NCI-H774 (cell line): ENCODE measurements around the gene PRG2.

Source experiments
- DNase-seq: peaks from one replicate; lab custom pipeline; 2025; lab: John Stamatoyannopoulos, UW

The PRG2 gene

DNA sequence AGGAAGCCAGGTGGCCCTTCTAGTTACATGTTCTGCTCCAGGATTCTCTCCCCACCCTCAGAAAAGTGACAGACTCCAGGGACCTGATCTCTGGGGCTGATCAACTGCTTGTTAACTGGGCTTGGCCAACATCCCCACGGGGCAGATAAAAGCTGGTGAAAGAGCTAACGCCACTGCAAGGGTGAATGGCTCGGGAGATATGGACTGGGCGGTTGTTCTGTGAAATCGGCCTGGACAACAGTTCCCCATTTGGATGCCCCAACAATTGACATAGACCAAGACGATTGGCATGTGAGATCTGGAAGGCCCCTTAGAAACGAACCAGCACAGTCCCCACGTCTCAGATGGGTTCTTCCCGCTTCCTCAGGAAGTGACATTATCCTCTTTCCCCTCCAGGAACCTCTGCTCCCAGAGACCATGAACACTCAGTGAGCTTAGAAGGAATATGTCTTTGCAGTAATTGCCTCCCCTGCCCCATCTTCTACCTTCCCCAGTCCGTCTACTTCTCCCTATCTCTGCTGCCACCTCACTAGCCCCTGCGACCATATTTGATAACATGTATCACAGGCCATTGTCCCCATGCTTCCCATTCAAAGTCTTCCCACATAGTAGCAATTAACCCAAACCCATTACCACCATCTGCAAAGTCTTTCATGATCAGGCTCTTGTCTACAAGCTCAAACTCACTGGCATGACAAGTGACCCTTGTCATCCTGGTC, 5.6 kb upstream of the PRG2 start:
- DNase-seq: no peak

GRCh38 chr11:57394203-57394965, 3.9 kb upstream of the PRG2 start:
- DNase-seq: no peak

GRCh38 chr11:57392763-57393105, 2.3 kb upstream of the PRG2 start:
- DNase-seq: no peak

DNA sequence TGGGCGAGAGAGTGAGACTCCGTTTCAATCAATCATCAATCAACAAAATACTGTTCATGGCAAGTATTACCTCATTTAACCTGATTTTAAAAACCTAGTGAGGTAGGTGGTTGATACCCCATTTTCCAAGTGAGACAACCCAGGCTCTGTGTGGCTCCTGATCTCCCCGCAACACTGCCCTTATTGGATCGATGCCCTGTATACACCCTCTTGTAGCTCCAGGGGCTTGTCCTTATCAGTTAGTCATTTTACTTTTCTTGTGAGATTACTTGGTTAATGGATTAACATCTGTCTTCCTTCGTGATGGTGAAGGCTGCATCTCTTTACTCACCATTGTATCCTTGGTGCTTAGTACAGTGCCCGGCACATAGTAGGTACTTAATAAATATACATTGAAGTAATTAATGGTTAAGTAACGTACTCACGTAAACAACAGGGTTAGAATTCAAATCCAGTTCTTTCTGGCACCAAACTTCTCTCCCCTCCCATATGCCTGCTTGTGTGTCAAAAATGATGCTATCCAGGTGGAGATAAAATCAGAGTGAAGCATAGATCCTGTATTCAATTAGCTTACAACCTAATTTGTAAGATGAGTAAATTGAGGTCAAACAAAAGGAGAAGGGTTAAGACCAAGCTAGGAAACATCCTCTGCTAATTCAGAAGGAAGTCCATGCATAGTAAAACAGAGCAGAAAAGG, 1.8 kb upstream of the PRG2 start:
- DNase-seq: no peak

DNA sequence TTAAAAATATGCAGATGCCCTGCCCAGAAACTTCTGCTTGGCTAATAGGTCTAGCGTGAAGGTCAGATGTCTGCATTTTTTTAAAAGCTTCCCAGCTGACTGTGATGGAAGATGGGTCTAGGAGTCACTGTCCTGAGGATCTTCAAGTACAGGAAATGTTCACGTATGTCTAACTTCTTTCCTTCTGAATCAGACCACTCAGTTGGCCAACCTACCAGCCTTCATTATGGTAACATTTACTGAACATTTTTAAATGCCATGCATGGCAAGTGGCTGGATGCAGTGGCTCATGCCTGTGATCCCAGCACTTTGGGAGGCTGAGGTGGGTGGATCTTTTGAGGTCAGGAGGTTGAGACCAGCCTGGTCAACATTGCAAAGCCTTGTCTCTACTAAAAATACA, 1.1 kb upstream of the PRG2 start:
- no peak for DNase-seq

- DNase-seq: no peak
These were observed 661 bp upstream of the PRG2 start for GRCh38 chr11:57391111-57391510.

- DNase-seq: no peak
These were observed 3.0 kb downstream of the PRG2 start for GRCh38 chr11:57387289-57388030.

GRCh38 chr11:57386178-57386940, 4.1 kb downstream of the PRG2 start:
- no peak for DNase-seq

GRCh38 chr11:57380975-57381374, 9.5 kb downstream of the PRG2 start, which contains the start of gene PRG3:
TSS of gene PRG3 (minus strand) at chr11:57381150. CDS start at chr11:57380708, 442 bp downstream.
- DNase-seq: no peak

DNA sequence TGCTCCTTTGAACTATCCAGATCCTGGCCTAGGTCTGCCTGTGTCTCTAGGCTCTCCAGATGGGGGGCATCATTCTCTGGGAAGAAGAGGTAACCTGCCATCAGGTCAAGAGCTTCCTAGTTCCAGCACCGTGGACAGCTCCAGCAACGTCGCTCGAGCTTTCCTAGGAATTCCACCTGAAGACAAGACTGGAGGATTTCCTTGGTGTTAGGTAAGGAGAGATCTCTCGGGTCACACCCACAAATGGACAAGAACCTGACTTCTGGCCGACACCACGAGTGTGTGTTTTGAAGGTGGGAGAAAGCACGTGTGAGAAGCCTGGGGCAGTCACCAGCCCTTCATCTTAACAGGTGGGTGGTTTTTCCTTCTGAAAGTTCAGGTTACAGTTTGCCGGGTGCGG, 10.7 kb downstream of the PRG2 start:
- no peak for DNase-seq

DNA sequence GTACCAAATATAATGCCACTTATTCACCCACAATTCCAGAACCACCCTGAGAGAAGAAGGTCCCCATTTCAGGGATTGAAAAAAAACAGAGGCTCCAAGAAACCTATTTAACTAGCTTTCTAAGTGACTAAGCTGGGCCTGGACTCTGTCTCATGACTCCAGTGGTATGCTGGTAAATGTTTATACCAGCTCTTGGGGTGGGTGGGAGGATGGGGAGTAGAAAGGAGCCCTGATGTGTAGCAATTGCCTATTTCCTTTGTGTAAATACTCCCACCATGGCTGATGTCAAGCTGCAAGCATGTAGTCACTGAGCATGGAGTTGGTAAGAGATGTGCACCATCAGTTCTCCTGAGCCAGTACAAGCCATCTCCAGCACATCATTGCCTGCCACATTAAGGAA, 12.3 kb downstream of the PRG2 start:
- no peak for DNase-seq

GRCh38 chr11:57377107-57377506, 13.3 kb downstream of the PRG2 start:
- DNase-seq: no peak

DNA sequence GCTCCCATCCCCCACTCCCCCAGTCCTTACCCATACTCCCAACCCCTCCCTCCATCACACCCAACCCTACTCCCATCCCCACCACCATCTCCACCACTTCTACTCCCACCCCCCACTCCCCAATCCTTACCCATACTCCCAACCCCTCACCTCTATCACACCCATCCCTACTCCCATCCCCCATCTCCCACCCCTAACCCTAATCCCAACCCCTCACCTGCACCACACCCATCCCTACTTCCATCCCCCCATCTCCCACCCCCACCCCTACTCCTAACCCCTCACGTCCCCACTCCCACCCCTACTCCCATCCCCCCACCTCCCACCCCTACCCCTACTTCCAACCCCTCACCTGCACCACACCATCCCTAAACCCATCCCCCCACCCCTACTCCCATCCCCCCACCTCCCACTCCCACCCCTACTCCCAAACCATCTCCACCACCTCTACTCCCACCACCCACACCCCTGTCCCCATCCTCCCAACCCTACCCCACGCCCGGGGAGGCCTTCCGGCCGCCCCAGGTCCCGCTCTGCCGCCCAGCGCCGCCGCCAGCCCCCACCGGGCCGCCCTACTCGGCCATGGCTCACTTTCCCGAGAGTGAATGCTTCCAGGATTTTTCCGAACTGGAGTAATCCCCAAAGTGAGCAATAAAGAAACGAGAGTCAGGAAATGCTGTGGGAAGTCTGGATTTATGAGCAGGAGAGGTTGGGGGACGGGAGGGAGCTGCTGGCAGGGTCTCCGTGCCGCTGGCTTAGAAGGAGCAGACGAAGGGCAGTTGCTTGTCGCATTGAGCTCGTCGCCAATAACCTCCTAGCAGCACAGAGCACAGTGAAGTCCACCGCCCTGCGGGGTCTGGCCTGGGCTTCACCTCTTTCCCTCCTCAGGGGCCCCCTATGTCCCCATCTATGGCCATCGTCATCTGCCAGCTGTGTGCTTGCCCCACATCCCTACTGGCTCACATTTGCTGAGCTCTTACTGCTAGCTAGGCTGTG, 14.1 kb downstream of the PRG2 start:
- DNase-seq: no peak

DNA sequence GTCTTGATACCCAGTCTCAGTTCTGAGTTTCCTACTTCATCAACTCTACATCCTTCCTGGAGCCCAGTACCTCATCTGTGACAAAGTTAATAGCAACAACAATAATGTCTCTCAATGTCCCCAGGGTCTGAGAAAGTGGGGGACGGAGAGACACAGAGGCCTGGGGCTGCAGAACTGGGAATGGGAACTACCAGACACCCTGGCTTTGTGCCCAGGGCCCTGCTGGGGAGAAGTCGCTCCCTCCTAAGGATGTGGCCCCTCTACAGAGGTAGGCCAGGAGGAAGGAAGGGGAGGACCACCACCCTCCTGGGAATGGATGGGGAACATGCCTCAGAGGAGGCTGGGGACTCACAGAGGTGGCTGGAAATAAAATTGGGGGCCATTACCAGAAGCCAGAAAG, 15.0 kb downstream of the PRG2 start:
- no peak for DNase-seq

DNA sequence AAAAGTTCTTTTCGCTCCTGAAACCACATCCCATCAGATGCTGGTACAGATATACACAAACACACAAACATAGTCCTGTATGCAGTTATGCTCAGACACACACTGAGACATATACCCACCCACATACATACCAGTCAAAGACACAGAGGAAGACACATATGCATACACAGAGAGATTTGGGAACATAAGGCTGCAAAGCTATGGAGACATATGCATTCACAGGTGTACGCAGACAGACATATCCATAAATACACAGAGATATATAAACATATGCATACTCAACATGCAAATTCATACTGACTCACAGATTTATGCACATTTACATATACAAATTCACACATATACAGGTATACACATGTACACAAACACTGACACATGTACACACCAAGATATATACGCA, 15.5 kb downstream of the PRG2 start:
- no peak for DNase-seq

DNA sequence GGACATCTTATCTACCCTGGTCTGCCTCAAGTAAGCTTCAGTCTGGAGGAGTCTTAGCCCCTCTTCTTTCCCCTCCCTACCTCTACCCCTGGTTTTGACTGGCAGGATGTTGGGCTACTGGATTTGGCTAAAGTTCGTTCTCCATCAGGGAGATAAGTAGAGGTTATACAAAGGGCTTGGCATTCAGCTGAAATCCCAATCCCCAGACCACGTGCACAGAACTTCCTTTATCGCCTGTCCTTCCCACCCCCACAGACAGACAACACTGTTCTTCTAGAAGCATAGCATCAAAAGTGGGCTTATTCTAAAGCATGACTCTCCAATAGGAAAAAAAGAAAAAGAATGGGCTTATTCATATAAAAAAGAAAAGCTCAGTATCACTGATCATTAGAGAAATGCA, 17.3 kb downstream of the PRG2 start:
- no peak for DNase-seq

GRCh38 chr11:57370941-57371340, 19.5 kb downstream of the PRG2 start:
- no peak for DNase-seq

DNA sequence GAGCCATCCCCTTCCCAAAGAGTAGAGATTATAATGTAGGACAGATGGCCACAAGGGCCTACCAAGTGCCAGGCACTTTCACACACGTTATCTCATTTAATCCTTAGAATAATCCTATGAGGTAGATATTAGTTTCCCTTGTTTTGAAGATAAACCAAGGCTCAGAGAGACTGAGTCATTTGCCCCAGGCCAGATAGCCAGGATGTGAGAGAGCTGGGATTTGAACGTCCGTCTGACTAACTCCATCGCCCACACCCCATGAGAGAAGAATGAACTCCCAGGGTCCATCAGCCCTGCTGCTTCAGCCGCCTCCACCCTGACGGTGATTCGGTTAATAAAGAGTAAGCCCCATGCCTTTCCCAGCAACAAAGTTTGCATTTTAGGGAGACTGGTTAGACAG, 20.2 kb downstream of the PRG2 start:
- DNase-seq: no peak

DNA sequence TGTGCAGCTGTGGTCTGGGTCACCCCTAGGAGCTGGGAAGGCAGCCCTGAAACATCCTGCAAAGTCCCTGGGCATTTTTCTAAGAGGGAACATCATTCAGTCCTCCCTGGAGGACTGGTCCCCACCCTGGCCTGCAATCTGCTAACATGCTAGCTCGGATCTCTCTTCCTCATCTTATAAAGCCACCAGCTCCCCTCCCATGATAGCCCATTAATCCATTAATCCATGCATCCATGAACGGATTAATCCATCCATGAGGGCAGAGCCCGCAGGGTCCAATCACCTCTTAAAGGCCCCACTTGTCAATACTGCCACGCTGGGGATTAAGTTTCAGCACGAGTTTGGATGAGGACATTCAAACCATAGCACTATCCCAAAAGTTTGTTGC, 21.6 kb downstream of the PRG2 start:
- no peak for DNase-seq

DNA sequence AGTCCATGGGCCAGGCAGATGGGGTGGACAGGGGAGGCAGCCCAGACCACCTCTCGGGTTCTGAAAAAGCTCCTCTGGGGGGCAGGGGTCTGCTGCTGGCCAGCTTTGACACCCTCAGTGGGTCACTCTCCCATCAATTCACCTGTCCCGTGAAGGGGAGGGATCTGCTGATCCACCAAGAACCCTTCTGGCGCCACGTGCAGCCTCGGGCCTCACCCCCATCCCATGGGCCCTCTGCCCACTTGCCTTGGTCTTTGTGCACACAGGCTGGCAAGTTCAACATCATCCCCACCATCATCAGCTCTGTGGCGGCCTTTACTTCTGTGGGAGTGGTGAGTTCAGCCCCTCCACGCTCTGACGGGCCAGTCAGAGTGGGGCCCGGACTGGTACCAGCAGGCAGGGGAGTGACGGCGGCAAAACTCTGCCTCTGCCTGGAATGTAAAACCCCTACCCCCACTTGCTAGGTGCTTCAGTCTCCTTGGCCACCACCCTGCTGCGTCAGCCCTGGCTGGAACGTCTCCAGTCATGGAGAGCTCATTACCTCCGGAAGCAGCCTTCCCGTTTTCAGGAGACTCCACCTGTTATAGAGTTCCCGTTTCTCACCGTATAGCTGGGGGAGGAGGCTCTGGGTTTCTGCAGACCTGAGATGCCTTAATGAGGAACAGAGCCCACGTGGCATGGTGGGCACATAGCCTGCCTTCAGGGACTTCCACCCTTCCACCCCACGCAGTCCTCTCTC, 22.2 kb downstream of the PRG2 start:
- DNase-seq: peak; percentile 2
